ENCODE data around the gene CCL27. TPM values are rescaled to one million over a fixed set of nuclear protein-coding genes. Genes with fewer than 3 reads are reported as not detected.

CCL27 gene
- total RNA-seq, 2 donors from 2014 or later, result not detected

DNA sequence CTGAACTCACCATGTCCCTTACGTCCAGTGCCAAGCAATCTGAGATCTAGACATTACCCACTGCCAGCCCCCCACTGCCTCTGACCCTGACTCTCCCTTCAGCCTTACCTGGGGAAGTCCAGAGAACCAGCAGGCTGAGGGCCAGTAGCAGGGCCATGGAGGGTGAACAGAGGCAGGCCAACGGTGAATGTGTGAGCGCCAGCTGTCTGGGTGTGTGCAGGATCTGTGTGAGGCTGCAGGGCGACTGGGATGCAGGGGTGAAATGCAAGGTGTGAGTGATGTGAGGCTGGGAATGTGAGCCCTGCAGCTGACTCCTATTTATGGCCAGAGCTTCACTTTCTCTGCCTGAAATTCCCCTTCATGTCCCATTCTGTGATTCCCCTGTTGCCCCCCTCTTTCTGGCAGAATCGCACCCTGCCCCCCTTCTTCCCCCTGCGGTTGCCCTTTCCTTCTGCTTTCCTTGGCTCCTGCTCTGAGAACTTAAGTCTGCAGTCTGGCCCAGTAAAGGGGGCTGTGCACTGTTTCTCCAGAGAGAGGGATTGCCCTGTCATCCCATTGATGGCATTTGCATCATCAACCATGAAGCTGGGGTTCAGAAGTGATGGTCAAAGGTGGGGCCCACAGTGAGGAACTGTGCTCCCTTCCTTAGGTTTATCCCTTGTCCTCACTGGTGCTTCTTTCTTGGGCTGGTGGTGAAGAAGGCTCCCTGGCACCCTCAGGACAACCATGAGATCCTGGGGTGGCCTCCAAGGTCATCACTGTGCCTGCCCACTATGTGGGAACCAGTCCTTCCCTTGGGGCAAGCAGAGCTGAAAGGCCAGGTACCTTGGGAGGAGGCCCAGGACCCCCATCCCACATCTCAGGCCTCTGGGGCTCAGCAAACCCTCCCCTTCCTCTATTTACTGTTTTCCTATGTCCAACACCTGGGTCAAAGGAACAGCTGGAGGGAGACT lies 28.8 kb upstream of the CCL27 start, which contains the start of gene CCL19:
Gene CCL19 (minus strand): TSS at position 294 of the 953 bp plus-strand sequence. CDS start 137 bp downstream, at position 157.
- no peak within 1 kb of the TSS for H3K4me3 ChIP-seq
- no peak within 1 kb of the TSS for H3K27ac ChIP-seq
- no peaks in the 10 kb centered on the region for H3K27me3 ChIP-seq
- intact Hi-C loops (cut with DNase I), result no loop called here
- TF ChIP-seq CTCF (IDR thresholded peaks at IDR 0.05), result no peak
- H3K9ac ChIP-seq (ENCODE audit: low read depth in 2 of 2, low read length in 2 of 2), result no peak within 1 kb of the TSS
- H3K9me3 ChIP-seq, result no peaks in the 10 kb centered on the region
- H3K4me1 ChIP-seq, result no peaks in the 10 kb centered on the region
- H3K36me3 ChIP-seq, result no peaks in the 10 kb centered on the region
- no peak for DNase-seq

GRCh38 chr9:34689512-34689911 lies 27.1 kb upstream of the CCL27 start:
- Histone ChIP-seq H3K9me3 (no peaks in the 10 kb centered on the region), H3K4me1 (no peaks in the 10 kb centered on the region), H3K9ac (ENCODE audit: low read depth in 2 of 2, low read length in 2 of 2) (no peak overlapping the region), H3K27ac (no peak overlapping the region), H3K4me3 (no peak overlapping the region), H3K27me3 (no peaks in the 10 kb centered on the region), H3K36me3 (no peaks in the 10 kb centered on the region)
- no peak for DNase-seq
- intact Hi-C loops (cut with DNase I), result no loop called here
- no peak for TF ChIP-seq CTCF (IDR thresholded peaks at IDR 0.05)

GRCh38 chr9:34689116-34689470 lies 26.6 kb upstream of the CCL27 start:
- intact Hi-C loops (cut with DNase I), result no loop called here
- Histone ChIP-seq H3K4me3 (no peak overlapping the region), H3K9ac (ENCODE audit: low read depth in 2 of 2, low read length in 2 of 2) (no peak overlapping the region), H3K27me3 (no peaks in the 10 kb centered on the region), H3K36me3 (no peaks in the 10 kb centered on the region), H3K4me1 (no peaks in the 10 kb centered on the region), H3K9me3 (no peaks in the 10 kb centered on the region), H3K27ac (no peak overlapping the region)
- DNase-seq, result no peak
- TF ChIP-seq CTCF (IDR thresholded peaks at IDR 0.05), result no peak

GRCh38 chr9:34688329-34689115 lies 26.1 kb upstream of the CCL27 start:
- Histone ChIP-seq H3K27ac (no peak overlapping the region), H3K36me3 (no peaks in the 10 kb centered on the region), H3K9me3 (no peaks in the 10 kb centered on the region), H3K4me3 (no peak overlapping the region), H3K27me3 (no peaks in the 10 kb centered on the region), H3K4me1 (no peaks in the 10 kb centered on the region), H3K9ac (ENCODE audit: low read depth in 2 of 2, low read length in 2 of 2) (no peak overlapping the region)
- intact Hi-C loops (cut with DNase I), result no loop called here
- no peak for TF ChIP-seq CTCF (IDR thresholded peaks at IDR 0.05)
- DNase-seq, result no peak

DNA sequence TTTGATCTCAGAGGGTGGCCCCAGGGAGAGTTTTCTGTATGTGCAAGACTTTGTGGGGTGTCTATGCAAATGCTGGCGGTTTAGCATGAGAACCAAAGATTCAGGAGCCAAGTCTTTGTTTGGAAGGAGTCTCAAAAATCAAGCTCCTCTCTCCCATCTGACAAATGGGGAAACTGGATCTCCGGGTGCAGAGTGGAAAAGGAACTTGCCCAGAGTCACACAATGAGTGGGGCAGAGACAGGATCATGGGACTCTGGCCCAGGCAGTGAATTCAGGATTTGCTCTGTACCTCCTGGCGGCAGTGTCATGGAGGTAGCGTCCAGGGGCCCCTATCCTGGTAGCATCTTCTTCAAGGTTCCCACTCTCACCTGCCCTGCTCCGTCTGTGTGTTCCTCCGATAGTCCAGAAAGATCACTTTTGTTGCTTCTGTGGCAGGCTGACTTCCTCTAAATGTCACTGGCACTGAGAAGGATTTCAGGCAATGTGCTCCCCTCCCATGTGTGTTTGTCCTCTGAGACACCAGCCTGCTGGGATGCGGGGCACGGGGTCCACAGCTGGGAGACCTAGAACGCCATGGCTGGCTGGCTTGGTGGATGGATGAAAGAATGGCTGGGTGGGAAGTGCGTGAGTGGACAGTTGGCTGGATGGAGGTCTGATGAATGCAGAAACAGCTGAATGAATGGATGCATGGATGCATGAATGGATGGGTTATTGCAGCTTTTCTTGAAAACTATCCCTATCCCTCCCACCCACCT lies 25.0 kb upstream of the CCL27 start:
- H3K27me3 ChIP-seq, result no peaks in the 10 kb centered on the region
- no peak for DNase-seq
- intact Hi-C loops (cut with DNase I), result no loop called here
- no peaks in the 10 kb centered on the region for H3K4me1 ChIP-seq
- no peak overlapping the region for H3K4me3 ChIP-seq
- TF ChIP-seq CTCF (IDR thresholded peaks at IDR 0.05), result no peak
- no peak overlapping the region for H3K27ac ChIP-seq
- H3K9me3 ChIP-seq, result no peaks in the 10 kb centered on the region
- H3K9ac ChIP-seq (ENCODE audit: low read depth in 2 of 2, low read length in 2 of 2), result no peak overlapping the region
- H3K36me3 ChIP-seq, result no peaks in the 10 kb centered on the region
